ENCODE measurements around the gene EML6. TPM values are rescaled to one million over a fixed set of nuclear protein-coding genes. Genes with fewer than 3 reads are reported as not detected.

Gene EML6
- total and polyA plus RNA-seq, 2 of the 13 experiments (the other 11 are each of a cell fraction or from before 2014, with no cell fraction given) = 17.2 to 32.4 TPM

DNA sequence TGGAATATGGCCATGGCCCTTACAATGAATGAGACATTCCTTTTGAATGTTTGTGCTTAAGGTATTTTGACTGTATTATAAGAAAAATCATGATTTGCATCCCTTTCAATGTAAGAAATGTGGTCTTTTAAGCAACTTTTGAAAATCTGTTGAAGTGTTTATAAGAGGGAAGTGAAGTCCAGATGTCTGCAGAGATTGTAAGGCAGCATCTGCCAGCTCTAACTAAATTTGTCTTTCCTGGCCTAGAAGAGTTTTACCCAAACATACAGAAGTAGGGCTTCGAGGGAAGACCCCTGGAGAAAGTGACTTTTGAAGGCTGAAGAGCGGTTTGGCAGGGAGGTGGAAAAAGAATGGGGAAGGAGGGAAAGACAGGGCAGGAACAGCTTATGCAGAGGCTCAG is 12.2 kb downstream of the EML6 start:
- no peak for FAIRE-seq
- H3K4me1 ChIP-seq (ENCODE audit: insufficient read depth, low read length) = peaks cover 28% of the 10 kb centered on the region
- CTCF ChIA-PET (ENCODE audit: low intra/inter-chr PET ratio, low total read pairs) = no interaction called here

DNA sequence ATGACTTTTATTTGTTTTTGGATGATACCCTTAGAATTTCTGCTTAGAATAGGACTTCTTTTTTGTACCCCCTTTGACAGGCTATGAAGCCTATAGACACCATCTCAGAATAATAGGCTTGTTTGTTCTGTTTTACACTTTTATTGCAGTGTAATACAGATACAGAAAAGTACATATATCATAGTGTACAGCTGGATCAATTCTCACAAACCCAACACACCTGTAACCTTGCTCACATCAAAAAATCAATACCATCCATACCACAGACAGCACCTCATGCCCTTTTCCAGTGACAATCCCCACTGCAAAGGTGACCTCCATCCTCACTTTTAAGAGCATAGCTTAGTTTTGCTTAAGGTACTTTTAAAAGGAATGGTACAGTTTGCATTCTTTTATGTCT is 14.8 kb downstream of the EML6 start:
- H3K9ac ChIP-seq (ENCODE audit: insufficient read depth, low read depth, low read length) = no peak overlapping the region
- no peak overlapping the region for H3K27ac ChIP-seq (ENCODE audit: extremely low read length, insufficient read depth, low read length)
- no peak for ATAC-seq
- ChIA-PET CTCF (ENCODE audit: low intra/inter-chr PET ratio, low total read pairs) (no interaction called here), POLR2A (no interaction called here)
- BruUV-seq (replicated peaks) = no TSS peak
- in situ Hi-C loops (cut with HindIII; ENCODE audit: extremely low pct_ligation_motif_present, low pct_unique_long_range_greater_than_20kb) = no loop called here
- H3K36me3 ChIP-seq (replicated peaks in 1 of 2; ENCODE audit: control insufficient read depth in 1 of 2, insufficient read depth in 2 of 2, low read length in 2 of 2) = no peaks in the 10 kb centered on the region
- H3K4me1 ChIP-seq (ENCODE audit: insufficient read depth, low read length) = peaks cover 47% of the 10 kb centered on the region
- DNase-seq (ENCODE audit: low spot score) = no peak
- no peak overlapping the region for H3K4me2 ChIP-seq (ENCODE audit: low read depth, low read length)
- FAIRE-seq = peak; percentile 18
- H3K27me3 ChIP-seq (ENCODE audit: control insufficient read depth in 1 of 2, insufficient read depth in 2 of 2, low read length in 2 of 2) = no peaks in the 10 kb centered on the region
- intact Hi-C loops (cut with micrococcal nuclease; ENCODE audit: unreplicated experiment) = no loop called here
- no peak overlapping the region for H2AFZ ChIP-seq (ENCODE audit: low read length)
- no peaks in the 10 kb centered on the region for H4K20me1 ChIP-seq (ENCODE audit: insufficient read depth, low read length)
- no peak overlapping the region for H3K4me3 ChIP-seq (replicated peaks in 1 of 3; ENCODE audit: insufficient read depth in 1 of 3, low read depth in 2 of 3, low read length in 3 of 3)
- no peaks in the 10 kb centered on the region for H3K9me3 ChIP-seq (ENCODE audit: low read length)
- H3K79me2 ChIP-seq (ENCODE audit: insufficient read depth, low read length) = no peaks in the 10 kb centered on the region
- peak; percentile 68; the same call in 1 of the 2 replicates for TF ChIP-seq ONECUT2 (CRISPR knock-in tag; IDR thresholded peaks at IDR 0.05)
- no peak for TF ChIP-seq ZNF224 (CRISPR knock-in tag; IDR thresholded peaks at IDR 0.05)
- peak; percentile 56; the same call in 1 of the 2 replicates for TF ChIP-seq KAT2B (IDR thresholded peaks at IDR 0.05; ENCODE audit: borderline replicate concordance, low read depth, low read length)
- no peak for TF ChIP-seq NR2F6 (IDR thresholded peaks at IDR 0.05)
- no peak for TF ChIP-seq NR2F6 (CRISPR knock-in tag; IDR thresholded peaks at IDR 0.05)

More for the DNA sequence above, 12.2 kb downstream of the EML6 start:
- Histone ChIP-seq H3K79me2 (ENCODE audit: insufficient read depth, low read length) (no peaks in the 10 kb centered on the region), H3K27ac (ENCODE audit: extremely low read length, insufficient read depth, low read length) (no peak overlapping the region), H3K36me3 (replicated peaks in 1 of 2; ENCODE audit: control insufficient read depth in 1 of 2, insufficient read depth in 2 of 2, low read length in 2 of 2) (no peaks in the 10 kb centered on the region), H3K4me2 (ENCODE audit: low read depth, low read length) (no peak overlapping the region), H3K27me3 (ENCODE audit: control insufficient read depth in 1 of 2, insufficient read depth in 2 of 2, low read length in 2 of 2) (no peaks in the 10 kb centered on the region), H4K20me1 (ENCODE audit: insufficient read depth, low read length) (no peaks in the 10 kb centered on the region), H3K4me3 (replicated peaks in 1 of 3; ENCODE audit: insufficient read depth in 1 of 3, low read depth in 2 of 3, low read length in 3 of 3) (no peak overlapping the region), H3K9me3 (ENCODE audit: low read length) (no peaks in the 10 kb centered on the region), H3K9ac (ENCODE audit: insufficient read depth, low read depth, low read length) (no peak overlapping the region), H2AFZ (ENCODE audit: low read length) (no peak overlapping the region)
- BruUV-seq (replicated peaks) = no TSS peak
- WGBS (ENCODE audit: low lambda C conversion rate) = 61% methylated on average over 2 of the region's 2 CpGs
- intact Hi-C loops (cut with micrococcal nuclease; ENCODE audit: unreplicated experiment) (no loop called here), in situ Hi-C loops (cut with HindIII; ENCODE audit: extremely low pct_ligation_motif_present, low pct_unique_long_range_greater_than_20kb) (no loop called here)
- POLR2A ChIA-PET = no interaction called here
- no peak for ATAC-seq
- no peak for DNase-seq (ENCODE audit: low spot score)
- TF ChIP-seq PAWR (CRISPR knock-in tag; IDR thresholded peaks at IDR 0.05; ENCODE audit: borderline replicate concordance) (no peak), ZFP62 (CRISPR knock-in tag; IDR thresholded peaks at IDR 0.05) (no peak), SNAI1 (CRISPR knock-in tag; IDR thresholded peaks at IDR 0.05; ENCODE audit: borderline replicate concordance) (no peak), NBN (conservative IDR thresholded peaks at IDR 0.05) (no peak)
- TF ChIP-seq, protein P1, sequence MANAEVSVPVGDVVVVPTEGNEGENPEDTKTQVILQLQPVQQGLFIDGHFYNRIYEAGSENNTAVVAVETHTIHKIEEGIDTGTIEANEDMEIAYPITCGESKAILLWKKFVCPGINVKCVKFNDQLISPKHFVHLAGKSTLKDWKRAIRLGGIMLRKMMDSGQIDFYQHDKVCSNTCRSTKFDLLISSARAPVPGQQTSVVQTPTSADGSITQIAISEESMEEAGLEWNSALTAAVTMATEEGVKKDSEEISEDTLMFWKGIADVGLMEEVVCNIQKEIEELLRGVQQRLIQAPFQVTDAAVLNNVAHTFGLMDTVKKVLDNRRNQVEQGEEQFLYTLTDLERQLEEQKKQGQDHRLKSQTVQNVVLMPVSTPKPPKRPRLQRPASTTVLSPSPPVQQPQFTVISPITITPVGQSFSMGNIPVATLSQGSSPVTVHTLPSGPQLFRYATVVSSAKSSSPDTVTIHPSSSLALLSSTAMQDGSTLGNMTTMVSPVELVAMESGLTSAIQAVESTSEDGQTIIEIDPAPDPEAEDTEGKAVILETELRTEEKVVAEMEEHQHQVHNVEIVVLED (CRISPR knock-in tag; IDR thresholded peaks at IDR 0.05; ENCODE audit: borderline replicate concordance) = no peak
